Stimulated activated CD4-positive, alpha-beta T cell treated with anti-CD3 and anti-CD28 coated beads, TNF-alpha, amount 100 ng/mL, for 24 hours (primary cell): ENCODE measurements around the gene ACOT6.
"Not testable (repeated sequence)": the region's sequence is repeated elsewhere in the genome, so short reads cannot be mapped to it uniquely, and the experiment has no call there.

Experiments
- DNase-seq, 3 experiments: peaks; one replicate each; pipeline ENCODE4 v3.0.0-alpha.2; 2020; ENCODE audit warnings: low read depth in 3 of 3

ACOT6 gene

GRCh38 chr14:73594491-73594890 is 17.8 kb upstream of the ACOT6 start:
- no peak for DNase-seq

- DNase-seq, result no peak
These were observed 12.8 kb upstream of the ACOT6 start for GRCh38 chr14:73599499-73599898.

GRCh38 chr14:73602994-73603393 is 9.3 kb upstream of the ACOT6 start:
- no peak for DNase-seq

GRCh38 chr14:73606271-73606670 is 6.0 kb upstream of the ACOT6 start:
- DNase-seq, result no peak

- DNase-seq, result no peak
These were observed 5.1 kb upstream of the ACOT6 start for GRCh38 chr14:73607241-73607640.

- DNase-seq, result no peak
These were observed 1.6 kb upstream of the ACOT6 start for GRCh38 chr14:73610687-73611086.

- DNase-seq, result no peak
These were observed 698 bp downstream of the ACOT6 start for GRCh38 chr14:73613046-73613383.

GRCh38 chr14:73613419-73613963 is 1.2 kb downstream of the ACOT6 start:
- DNase-seq, result no peak

GRCh38 chr14:73616831-73617230 is 4.5 kb downstream of the ACOT6 start:
- no peak for DNase-seq

GRCh38 chr14:73619524-73619923 is 7.2 kb downstream of the ACOT6 start:
- no peak for DNase-seq

GRCh38 chr14:73620268-73620667 is 8.0 kb downstream of the ACOT6 start:
- no peak for DNase-seq

- DNase-seq, result no peak
These were observed 11.3 kb downstream of the ACOT6 start for GRCh38 chr14:73623504-73624054.

- no peak for DNase-seq
These were observed 13.4 kb downstream of the ACOT6 start for GRCh38 chr14:73625706-73626105.

GRCh38 chr14:73627151-73627558 is 14.8 kb downstream of the ACOT6 start:
- DNase-seq, result no peak

GRCh38 chr14:73630009-73630780 is 17.9 kb downstream of the ACOT6 start:
- no peak for DNase-seq

GRCh38 chr14:73633116-73634010 is 21.0 kb downstream of the ACOT6 start:
- DNase-seq, result peak in 2 of 3 experiments; percentile 47 to 48

- DNase-seq, result peak in 1 of 3 experiments; percentile 1
These were observed 21.9 kb downstream of the ACOT6 start for GRCh38 chr14:73634011-73634833.

- DNase-seq, result not testable (repeated sequence)
These were observed 24.0 kb downstream of the ACOT6 start for GRCh38 chr14:73636355-73636754.

- DNase-seq, result no peak
These were observed 25.5 kb downstream of the ACOT6 start for GRCh38 chr14:73637830-73638229.

- DNase-seq, result no peak
These were observed 28.6 kb downstream of the ACOT6 start for GRCh38 chr14:73640796-73641365.
